Right hindlimb (tissue), 1 donor: ENCODE results near the gene TTC13.

ENCODE experiments used
- DNase-seq: peaks from one replicate; pipeline ENCODE4 v3.0.0-alpha.2; 2018

TTC13 gene

DNA sequence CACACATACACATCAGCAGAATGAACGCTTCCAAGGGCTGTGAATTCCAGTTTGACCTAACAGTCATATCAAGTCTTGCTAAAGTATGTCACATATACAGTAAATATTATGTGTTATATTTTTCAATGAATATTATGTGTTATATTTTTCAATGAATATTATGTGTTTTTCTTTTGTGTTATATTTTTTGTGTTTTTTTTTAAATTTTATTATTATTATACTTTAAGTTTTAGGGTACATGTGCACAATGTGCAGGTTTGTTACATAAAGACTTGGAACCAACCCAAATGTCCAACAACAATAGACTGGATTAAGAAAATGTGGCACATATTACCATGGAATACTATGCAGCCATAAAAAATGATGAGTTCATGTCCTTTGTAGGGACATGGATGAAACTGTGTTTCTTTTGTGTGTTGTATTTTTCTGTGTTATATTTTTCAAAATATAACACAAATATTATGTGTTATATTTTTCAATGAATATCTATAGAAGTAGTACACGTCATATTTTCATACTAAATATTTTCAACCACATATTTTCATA, 35.5 kb downstream of the TTC13 start:
- no peak for DNase-seq

DNA sequence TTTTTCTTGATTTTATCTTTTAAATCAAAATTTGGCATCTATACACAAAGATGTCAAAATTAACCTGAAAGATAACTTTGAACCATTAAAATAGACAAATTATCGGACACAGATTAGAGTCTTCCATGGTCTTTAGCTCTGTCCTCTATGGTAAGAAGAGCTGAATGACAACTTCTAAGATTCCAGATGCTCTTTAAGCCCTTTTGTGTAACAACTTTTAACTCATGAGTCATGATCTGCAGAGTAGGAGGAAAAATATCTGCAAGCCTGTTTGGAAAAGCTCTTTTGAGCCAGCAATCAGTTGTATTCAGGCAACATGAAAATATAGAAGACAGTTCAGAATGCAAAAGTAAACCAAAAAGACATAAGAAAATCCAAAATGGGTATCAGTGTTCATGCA, 37.8 kb downstream of the TTC13 start:
- DNase-seq, result no peak

DNA sequence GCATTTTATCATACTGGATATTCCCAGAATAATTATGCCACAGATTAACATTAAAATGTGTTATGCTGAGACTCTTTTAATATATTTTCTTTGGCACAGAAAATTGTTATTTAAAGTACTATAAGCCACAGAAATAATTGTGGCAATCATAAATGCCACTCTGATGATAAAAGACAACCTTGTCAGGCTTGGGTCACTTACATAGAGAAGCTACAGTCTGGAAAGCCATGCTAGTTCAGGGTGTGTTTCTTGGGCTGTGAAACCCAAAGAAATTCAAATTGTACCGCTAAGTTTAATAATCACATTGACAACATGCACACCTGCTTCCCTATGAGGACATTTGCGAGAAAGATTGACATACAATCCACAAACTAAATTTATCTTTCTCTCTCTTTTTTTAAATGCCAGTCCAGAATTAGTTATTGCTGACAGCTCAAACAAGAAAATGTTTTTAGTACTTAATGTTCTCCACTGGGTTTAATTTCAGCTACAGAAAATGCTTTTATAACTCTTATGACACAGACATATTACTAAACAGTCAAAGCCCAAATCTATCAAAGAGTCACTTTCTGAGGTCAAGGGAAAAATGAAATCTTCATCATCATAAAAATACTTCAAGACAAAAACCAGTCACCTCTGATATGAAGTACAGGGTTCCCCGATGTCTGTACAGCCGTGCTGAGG, 38.7 kb downstream of the TTC13 start:
- no peak for DNase-seq

DNA sequence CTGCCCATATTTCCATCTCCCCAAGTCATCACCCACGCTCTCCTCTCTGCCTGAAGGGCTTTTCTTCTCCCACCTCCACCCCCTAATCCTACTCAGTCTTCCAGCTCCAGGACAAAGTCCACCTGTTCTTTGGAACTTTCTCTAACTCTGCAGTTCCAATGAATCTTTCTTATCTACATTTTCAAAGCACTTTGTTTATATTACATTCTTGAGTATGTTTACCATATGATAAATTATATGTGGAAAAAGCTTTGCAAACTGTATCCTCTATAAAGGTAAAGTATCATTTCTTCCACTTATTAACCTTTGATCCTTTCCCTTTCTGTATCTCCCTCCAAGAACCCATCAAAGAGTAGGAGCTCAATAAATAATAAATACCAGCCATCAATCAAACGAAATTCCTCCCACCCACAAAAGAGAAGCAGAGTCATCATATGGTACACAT, 39.7 kb downstream of the TTC13 start:
- DNase-seq, result no peak

- no peak for DNase-seq
Observed at GRCh38 chr1:230937371-230937770, 41.3 kb downstream of the TTC13 start.

DNA sequence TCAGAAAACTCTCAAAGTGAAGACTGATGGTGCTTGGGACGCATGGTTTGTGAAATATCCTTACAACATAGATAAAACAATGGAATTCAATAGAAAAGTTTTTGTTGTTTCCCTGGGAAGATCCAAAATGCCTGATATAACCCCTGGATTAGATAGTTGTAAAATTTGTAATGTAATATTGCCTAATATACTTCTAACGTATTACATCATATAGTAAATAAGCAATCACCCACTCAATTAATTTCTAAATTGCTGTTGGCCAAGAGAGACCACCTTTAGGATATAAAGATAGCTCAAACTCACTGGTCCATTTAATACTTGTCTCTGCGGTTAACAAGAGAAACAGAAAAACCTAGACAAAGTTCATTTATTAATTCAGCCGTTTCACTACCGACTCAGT, 42.2 kb downstream of the TTC13 start:
- DNase-seq, result no peak

DNA sequence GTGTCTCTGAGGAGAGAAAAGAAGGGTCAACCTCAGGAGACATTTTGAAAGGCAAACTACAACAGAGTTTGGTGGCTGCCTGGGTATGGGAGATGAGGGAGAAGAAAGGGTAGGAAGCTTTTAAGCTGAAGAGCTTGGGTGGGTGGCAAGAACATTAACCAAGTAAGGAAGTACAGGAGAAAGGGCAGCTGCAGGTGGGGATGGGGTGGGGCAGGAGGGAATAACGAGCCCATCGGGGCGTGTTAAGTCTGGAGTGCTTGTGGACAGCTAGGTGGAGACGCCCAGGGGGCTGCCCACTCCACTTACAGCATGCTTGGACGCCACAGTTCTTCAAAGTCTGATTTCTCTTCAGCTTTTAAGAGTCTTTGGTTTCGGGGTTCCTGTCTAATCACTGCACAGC, 42.8 kb downstream of the TTC13 start:
- DNase-seq, result no peak

- no peak for DNase-seq
Observed at GRCh38 chr1:230930986-230931385, 47.7 kb downstream of the TTC13 start.

DNA sequence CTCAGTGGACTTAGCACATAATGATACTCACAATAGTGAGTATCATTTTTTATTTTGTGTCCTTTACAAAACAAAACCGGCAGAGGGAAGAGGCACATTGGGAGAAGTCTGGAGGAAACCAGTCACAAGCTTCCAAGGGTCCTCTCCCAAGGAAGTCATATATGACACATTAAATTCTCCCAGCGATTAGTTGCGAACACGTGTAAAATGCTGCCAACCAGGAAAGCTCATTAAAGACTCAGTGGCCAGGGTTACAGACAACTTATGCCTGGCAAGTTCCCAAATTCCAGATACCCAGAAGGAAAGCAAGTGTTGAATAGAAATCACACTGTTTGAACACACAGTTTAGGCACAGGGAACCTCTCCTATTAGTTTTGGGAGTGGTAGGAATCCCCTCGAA, 52.5 kb downstream of the TTC13 start:
- no peak for DNase-seq

DNA sequence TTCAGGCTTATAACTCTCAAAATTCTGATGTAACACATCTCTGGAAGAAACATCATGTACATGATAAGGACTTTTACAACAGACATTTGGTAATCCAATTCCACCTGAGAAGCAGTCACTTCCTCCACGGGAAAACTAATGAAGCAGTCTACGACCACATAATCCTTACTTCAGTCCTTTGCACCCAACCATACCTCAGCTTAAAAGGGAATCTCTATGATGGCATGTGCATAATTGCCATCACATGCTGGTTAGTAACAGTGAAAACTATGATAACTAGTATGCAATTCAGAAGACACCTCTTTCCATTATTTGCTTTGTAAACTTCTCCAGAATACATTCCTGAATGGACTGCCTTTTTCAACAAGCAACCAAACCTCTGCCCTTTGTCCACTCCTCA, 53.1 kb downstream of the TTC13 start:
- no peak for DNase-seq

GRCh38 chr1:230923176-230923575, 55.5 kb downstream of the TTC13 start:
- DNase-seq, result no peak

DNA sequence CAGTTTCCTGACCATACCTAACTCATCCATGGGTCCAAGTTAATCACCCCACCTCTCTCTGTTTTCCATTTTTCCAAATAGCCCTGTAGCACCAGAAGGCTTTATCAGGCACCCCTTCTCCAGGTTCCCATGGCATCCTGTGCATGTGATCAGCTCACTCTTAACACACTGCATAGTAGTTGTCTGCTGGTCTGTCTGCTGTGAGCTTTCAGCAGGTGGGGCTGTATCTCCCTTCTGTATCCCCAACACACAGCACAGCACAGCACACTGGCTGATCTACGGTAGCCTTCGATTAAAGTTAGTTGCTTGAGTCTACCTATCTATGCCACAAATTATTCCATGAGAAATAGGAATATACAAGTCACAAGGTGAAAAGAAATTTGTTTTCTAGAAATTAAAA, 56.0 kb downstream of the TTC13 start:
- no peak for DNase-seq

- DNase-seq, result no peak
Observed at GRCh38 chr1:230919207-230919606, 59.5 kb downstream of the TTC13 start.

DNA sequence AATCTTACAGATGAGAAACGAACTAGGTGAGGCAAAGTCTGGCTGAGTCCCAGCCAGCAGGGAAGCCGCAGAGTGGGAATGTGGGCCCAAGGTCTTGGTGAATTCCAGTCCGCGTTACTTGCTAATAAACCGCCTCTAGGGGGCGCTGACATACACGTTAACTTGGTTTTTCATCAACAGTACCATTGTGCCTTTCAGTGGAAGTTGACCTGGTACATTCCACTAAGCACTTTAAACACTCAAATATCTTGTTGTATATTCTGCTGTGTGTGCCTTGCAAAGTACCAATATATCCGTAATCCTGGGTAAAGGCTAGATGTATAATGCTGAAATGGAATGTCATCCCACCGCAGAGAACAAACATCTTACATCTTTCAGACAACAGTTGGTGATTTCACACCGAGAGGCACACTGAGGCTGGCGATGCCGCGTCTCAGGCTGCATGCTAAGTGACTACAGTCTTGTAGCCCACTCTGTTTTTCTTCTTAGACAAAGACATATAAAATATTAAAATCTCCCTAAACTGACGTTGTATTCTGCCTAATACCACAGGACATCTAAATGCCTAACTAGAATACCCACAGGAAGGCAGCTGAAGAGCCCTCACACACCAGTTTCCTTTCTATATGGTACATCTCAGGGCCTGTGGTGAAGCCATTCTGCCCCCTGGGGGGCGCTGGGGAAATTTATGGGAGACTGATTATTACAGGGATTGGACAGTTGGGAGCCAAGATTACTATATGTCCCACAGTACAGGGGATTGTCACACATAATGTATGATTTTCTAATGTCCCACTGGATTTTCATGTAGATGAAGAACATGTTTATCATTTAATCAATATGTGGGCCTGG, 61.2 kb downstream of the TTC13 start:
- peak; percentile 77 for DNase-seq

DNA sequence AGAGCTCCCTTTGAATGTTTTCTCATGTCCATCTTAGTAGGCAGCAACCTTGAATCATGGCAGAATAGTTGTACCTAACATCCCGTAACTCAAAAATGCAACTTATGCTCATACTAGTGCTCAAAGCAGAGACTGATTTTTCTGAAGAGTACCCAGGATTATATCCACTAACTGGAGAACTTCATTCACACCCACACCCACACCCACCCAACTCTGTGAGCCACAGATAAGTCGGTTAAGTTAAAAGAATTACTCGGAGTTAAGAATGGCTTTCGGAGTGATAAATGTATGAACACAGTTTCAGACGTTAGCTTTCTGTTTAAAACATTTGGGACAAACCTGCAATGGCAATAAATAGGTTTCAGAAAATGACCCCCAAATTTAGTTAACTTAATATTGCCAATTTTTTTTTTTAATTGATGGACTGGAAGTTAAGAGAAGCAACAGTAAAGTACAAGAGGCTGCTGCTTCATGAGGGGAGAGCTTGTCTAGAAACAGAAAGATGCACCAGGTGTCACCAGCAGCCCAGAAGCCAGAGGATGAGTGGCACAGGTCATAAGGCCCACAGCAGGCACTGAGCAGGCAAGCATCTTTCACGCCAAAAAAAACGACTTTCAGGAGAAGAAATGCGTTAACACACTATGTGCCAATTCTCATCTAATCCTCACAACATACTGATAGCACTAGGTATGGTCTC, 61.9 kb downstream of the TTC13 start:
- DNase-seq, result no peak

DNA sequence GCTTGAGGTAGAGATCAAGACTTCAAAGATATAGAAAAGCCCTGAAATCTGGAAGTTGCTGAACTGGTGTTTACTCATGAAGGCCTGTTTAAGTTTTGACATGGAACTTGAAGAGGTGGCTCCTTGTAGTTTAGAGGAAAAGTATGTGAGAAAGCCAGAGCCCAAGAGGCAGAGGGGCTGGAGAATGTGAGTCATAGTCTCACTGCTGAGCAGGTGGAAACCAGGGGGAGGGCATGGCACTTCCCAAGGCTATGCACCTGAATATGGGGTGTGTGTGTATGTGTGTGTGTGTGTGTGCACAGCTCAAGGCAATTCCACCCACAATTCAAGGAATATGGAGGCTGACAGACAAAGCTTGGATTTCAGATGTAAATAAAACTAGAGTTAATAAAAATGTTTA, 63.6 kb downstream of the TTC13 start:
- DNase-seq, result no peak

DNA sequence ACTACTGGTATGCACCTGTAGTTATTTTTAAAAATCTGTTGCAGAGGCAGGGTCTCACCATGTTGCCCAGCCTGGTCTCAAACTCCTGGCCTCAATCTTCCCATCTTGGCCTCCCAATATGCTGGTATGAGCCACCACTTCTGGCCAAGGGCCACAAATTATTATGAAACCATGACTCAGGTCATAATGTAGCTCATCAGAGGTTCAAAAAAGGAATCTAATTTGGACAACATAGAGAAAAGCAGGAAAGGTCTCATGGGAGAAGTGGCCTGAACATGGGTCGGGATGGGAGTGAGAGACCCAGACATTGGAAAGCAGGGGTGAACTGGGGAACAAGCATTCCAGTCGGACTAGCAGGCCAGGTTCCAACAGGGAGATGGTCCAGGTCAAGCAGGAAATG, 65.2 kb downstream of the TTC13 start:
- no peak for DNase-seq

DNA sequence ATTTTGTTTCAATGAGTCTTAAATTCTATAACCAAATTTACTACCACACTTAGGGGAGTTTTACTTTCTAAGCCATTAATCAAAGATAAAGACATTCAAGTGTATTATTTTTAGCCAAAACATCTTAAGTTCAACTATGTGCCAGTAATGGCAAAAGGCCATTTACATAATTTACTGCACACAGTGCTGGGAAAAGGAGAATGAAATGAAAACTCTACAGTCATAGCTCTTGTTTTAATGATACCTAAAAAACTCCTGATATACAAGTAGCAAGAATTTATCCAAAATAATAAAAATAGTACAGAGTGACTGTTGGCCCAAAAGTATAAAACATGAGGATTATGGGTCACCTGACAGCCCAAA, 67.9 kb downstream of the TTC13 start:
- DNase-seq, result no peak

DNA sequence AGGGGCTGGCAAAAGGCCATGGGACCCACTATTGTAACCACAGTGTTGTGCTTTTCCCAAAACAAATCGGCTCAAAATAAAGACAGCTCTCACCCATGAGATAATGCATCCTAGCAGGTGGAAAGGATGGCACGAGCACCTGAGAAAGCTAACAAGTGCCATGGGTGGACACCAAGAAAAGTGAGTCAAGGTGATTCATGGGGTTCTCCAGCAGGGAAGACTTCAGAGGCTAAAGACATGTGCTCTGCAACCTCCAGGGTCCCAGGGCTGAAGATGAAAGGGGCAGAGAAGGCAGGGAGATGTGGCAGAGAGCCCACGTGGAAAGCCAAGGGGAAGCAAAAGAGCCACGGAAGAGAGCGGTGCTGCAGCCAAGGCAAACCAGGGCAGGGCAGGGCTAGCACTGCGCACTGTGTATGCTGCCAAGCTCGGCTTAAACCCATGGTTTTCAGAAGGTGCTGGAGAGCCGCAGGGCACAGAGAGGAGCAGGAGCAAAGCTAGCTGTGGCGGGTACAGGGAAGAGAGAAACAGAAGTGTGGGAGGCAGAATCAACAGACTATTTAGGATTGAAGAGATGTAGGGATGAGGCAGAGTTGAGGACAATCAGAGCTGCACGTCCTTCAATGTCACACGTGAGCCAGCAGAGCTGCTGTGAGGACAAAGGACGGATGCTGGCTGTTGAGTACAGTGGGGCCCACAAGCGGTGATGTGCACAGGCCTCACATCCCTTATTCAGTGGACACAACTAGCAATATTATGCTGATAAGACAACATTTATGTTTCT, 68.5 kb downstream of the TTC13 start:
- DNase-seq, result no peak

DNA sequence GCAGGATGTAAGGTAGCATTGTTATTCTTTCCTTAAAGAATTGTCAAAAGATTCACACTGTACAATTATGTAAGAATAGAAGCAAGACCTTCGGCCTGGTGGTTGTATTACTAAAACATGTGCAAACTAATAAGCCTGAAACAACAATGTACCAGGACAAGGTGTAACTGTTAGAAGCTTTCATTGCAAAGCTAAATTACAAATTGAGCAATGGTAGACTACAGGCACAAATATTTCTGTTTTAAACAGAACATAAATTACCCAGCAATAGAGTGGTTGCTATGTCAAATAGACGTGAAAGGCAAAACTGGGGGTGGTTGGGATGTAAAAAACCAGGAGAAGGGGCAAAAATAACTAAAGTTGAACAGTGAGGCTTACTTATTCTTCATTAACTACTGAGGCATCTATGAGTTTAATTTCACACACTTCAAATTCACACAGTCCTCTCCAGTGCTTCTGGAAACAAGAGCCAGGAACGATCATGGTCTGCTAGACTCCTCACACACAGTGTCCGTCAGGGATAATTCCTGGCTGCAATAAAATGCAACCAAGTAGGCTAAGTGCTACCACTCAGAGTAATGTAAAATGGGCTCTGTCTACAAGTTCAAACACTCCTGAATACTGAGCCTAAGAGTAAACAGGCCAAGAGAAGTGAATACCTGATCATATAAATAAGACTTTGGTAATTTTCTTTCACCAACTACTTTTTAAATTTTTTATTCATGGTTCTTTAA, 71.0 kb downstream of the TTC13 start:
- DNase-seq, result no peak

- no peak for DNase-seq
Observed at GRCh38 chr1:230906226-230906625, 72.4 kb downstream of the TTC13 start.

GRCh38 chr1:230905733-230906132, 72.9 kb downstream of the TTC13 start:
- DNase-seq, result no peak
